HG03039 (cell line): ENCODE data around the gene HCN4.

ENCODE experiments used
- ATAC-seq: cut with Tn5 transposase; IDR thresholded peaks from one replicate; pipeline ENCODE4 v1.9.1; 2021; ENCODE audit warnings: mild to moderate bottlenecking, moderate library complexity; ENCODE audit not compliant: unreplicated experiment

Gene HCN4

GRCh38 chr15:73380661-73381060 is 11.9 kb upstream of the HCN4 start:
- no peak for ATAC-seq

GRCh38 chr15:73378089-73378488 is 9.3 kb upstream of the HCN4 start:
- ATAC-seq, result no peak

DNA sequence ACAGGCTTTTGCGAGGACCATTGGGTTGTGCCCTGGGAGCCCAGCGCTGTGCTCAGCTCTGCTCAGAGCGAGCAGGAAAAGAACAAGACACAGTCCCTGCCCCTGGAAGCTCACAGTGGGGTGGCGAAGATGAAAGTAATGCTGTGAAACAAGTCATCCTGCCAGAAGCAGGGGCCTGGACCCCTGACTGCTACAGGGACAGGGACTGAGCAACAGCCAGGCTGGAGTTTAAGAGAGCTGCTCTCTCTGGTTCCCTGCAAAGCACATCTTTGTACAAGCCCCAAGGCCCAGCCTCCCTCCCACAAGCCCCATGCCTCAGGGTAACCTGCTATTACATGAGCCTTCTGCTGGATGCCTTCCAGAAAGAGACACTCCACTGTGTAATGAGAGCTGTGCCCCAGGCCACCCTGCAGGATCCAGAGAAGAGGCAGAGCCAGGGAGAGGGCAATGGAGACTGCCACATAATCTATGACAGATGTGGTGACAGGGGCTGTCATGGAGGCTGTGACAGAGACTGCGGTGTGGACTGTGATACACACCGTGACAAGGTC is 7.1 kb upstream of the HCN4 start:
- ATAC-seq, result no peak

DNA sequence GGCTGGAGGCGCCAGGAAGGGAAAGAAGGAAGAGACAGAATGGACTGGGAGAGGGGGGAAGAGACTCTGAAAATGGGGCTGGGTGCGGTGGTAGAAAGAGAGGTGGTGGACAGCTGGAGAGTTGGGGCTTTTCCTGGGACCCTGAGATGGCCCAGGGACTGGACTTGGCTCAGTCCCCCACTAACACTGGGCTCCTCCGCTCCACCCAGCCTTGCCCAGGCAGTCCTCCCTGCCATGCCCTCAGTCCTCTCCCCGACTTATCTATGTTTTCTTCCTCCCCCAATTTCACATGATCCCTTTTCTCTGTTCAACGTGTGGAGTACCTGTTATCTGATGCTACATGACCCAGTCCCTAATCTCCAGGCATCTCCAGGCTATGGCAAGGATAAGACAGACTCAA is 6.3 kb upstream of the HCN4 start:
- ATAC-seq, result no peak

DNA sequence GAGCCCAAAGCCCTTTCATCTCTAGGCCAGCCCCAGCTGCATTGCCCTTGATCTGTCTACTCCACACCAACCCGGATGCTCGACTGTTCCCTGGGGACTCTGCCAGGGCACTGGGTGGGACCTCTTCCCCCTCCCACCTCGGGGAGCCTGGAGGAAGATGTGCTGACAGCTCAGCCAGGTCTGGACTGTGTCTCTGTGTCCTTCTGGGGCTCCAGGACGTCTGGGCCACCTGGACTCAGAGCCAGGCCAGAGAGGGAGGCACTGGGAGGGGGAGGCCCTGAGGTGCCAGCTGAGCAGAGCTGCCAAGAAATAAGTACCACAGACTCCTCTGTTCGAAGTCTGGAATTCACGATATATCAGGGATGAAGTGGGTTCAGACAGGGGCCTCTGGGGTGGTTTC is 5.8 kb upstream of the HCN4 start:
- no peak for ATAC-seq

GRCh38 chr15:73373221-73373620 is 4.5 kb upstream of the HCN4 start:
- ATAC-seq, result no peak

- ATAC-seq, result no peak
Observed at GRCh38 chr15:73371812-73372211, 3.1 kb upstream of the HCN4 start.

DNA sequence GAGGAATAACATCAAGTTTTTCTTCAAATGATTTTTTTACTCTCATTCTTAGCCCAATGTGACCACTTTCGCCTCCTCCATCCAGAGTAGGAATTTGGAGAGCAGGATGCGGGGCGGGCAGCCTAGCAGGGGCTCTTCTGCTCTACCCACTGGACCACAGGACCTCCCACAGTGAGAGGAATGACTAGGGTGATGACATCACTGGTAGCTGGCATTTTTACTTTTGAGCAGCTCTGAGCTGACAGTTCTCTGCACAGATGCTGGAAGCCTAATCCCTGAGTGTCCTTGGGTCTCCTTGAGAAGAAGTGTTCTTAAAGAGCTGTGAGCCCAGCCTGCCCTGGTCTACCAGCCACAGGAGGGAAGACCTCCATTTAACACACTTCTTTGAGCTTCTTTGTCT is 1.4 kb upstream of the HCN4 start:
- no peak for ATAC-seq

DNA sequence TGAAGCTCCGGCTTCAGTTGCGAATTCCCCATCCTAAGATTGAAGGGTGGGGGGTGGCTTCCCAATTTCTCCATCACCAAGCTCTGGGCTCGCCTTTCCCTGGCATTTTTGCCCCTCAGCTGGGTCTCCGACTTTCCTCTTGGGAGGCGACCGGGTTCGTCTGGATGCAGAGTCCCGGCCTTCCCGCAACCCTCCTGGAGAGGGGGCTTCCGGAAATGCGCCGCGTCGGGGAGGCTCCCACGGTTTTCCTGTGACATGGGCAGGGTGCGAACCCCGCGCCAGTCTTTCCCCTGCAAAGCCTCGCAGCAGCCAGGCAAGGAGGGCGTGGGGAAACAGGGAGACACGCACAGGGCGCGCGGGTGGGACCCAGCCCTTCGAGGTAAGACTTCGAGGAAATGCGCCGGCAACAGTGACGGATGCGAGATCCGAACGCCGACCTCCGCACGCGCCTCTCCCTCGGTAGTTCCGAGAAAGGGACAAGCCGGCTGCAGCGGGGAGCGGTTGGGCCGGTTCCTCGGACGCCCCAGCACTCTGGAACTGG is 466 bp upstream of the HCN4 start:
- ATAC-seq, result no peak

- no peak for ATAC-seq
Observed at GRCh38 chr15:73367624-73368300, 996 bp downstream of the HCN4 start.

GRCh38 chr15:73366766-73367623 is 1.8 kb downstream of the HCN4 start:
- no peak for ATAC-seq

- no peak for ATAC-seq
Observed at GRCh38 chr15:73364070-73364469, 4.7 kb downstream of the HCN4 start.

- no peak for ATAC-seq
Observed at GRCh38 chr15:73362900-73363299, 5.9 kb downstream of the HCN4 start.

GRCh38 chr15:73361337-73361736 is 7.4 kb downstream of the HCN4 start:
- no peak for ATAC-seq

DNA sequence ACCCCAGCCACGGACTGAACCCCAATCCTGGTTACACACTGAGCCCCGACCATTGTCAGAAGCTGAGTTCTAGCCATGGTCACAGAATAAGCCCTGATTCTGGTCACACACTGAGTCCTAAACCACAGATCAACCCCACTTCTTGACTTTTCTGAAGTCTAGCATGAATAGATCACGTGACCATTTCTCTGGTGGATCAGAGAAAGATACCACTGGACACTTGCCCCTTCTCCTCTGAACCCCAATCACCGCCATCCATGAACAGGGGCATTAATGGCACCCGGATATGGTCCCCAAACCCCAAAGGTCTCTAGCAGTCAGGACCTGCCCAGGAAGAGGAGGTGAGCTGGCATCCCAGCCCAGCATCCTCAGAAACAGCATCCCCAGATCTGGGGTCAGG is 9.1 kb downstream of the HCN4 start:
- ATAC-seq, result no peak

GRCh38 chr15:73357999-73358665 is 10.6 kb downstream of the HCN4 start:
- ATAC-seq, result no peak

DNA sequence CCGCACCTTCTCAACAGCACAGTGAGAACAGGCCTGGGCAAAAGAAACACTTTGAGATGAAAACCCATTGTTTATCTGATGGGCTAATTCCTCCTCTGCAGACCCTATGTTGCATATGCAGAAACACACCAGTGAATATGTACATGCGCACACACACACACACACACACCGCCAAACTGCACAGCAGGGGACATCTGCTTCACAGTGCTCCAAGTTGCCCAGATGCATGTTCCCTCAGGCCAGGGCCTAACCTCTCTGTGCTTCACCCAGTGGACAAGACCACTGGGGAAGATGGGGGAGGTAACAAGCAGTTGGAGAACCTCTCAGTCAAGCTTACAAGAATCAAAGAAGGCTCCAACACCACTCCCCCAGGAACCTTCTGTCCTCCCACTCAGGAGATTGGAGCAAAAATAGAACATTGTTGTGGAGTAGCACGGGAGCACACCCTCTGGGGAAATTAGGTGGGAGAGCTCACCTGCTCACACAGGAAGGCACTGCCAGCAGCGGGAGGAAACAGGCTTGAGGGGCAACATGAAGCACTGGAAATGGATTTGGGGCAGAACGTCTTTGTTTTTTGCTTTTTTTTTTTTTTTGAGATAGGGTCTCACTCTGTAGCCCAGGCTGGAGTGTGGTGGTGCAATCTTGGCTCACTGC is 13.0 kb downstream of the HCN4 start:
- ATAC-seq, result no peak

DNA sequence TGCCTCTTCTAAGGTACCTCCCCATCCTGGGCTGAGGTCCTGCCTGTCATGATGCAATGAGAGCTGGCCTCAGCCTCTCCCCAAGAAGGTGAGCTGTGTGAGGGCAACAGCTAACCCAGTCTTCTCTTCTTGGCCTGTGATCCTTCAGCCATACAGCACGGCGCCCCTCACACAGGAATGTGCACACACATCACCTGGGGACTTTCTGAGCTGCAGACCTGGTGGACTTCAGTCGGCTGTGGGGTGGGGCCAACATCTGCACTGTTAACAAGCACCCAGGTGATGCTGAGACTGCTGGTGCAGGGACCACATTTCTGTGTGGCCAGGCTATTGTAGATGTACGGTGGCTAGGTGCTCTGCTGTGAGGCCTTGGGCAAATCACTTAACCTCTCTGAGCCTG is 14.5 kb downstream of the HCN4 start:
- no peak for ATAC-seq

DNA sequence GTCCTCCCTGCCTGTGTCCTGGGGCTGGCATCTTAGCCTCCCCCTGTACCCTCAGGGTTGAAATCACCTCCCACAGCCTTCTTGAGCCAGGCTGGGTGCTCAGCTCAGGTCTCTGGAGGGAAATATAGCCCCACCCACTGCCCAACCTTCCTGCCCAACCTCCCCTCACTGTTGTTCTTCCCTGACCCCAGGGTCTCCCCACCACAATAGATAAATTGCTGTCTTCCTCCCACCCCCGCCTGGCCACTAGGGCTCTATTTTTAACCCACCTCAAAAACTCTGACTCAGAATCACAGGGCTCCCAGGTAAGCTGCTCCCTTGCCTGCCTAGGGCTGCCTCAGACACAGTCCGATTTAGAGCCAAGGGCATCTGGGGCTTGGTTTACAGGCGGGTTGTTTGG is 15.0 kb downstream of the HCN4 start:
- ATAC-seq, result no peak

DNA sequence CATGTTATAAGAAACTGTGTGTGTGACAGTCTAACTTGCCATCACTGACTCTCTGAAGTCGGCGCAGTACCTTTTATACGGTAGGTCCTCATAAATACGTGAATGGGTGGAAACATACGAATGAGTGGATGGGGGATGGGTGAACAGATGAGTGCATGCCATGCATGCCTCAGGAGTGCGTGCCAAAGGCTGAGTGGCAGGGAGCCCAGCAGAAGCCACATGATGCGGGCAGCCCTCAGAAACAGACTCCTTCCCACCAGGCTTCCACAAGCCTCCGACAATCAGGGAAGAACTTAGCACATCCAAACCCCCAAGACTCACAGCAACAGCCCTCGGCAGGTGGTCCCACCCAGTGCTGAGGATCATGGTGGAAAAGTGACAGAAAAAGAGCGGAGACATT is 16.7 kb downstream of the HCN4 start:
- no peak for ATAC-seq

- no peak for ATAC-seq
Observed at GRCh38 chr15:73349191-73349590, 19.6 kb downstream of the HCN4 start.
